ENCODE results near the gene TSHZ2.

DNA sequence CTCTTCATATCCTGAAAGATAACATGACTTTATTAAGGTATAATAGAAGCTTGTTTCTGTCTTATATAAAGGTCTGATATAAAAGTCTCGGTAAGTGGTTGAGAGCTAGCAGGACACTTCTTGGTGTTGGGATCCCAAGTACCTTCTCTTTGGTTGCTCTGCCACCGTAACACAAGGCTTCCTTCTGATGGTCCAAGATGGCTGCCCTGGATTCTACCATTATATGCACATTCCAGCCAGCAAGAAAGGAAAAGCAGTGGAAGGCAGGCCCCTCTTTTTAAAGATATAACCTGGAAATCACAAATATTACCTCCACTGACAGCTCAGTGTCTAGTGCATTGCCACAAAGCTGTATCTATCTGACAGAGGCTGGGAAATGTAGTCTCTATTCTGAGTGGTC lies 75.0 kb downstream of the TSHZ2 start:
- TF ChIP-seq POLR2A (conservative IDR thresholded peaks at IDR 0.05) (no peak), EP300 (IDR thresholded peaks at IDR 0.05; ENCODE audit: low read length) (no peak)
